Calu3 (cell line): ENCODE data around the gene KCNK10. TPM values are rescaled to one million over a fixed set of nuclear protein-coding genes. Genes with fewer than 3 reads are reported as not detected.

Experiments used
- BruUV-seq: library from RNA; stranded (reverse); fragments of 400-500 nt; replicated peaks from 2 replicates; lab custom pipeline; 2021; lab: Mats Ljungman, UMichigan
- CTCF ChIA-PET: fragments of 300-600 bp; sonication (Branson Sonifier 250); formaldehyde crosslinking; loops from one replicate; lab custom pipeline; 2022; ENCODE audit warnings: antibody characterized with exemption; lab: Charles Lee
- DNase-seq: peaks from one replicate; pipeline ENCODE4 v3.0.0; 2022
- H3K27ac Mint-ChIP-seq: one replicate; pipeline ENCODE4 v1.8.0; 2022; ENCODE audit warnings: mixed read lengths; ENCODE audit not compliant: unreplicated experiment
- H3K27me3 Mint-ChIP-seq: one replicate; pipeline ENCODE4 v1.8.0; 2022; ENCODE audit warnings: mixed read lengths; ENCODE audit not compliant: unreplicated experiment
- H3K36me3 Mint-ChIP-seq: one replicate; pipeline ENCODE4 v1.8.0; 2022; ENCODE audit warnings: mild to moderate bottlenecking, moderate library complexity, mixed read lengths; ENCODE audit not compliant: insufficient read depth, unreplicated experiment
- H3K4me1 Mint-ChIP-seq: one replicate; pipeline ENCODE4 v1.8.0; 2022; ENCODE audit warnings: mild to moderate bottlenecking, low read depth, mixed read lengths; ENCODE audit not compliant: unreplicated experiment
- H3K4me3 Mint-ChIP-seq: one replicate; pipeline ENCODE4 v1.8.0; 2022; ENCODE audit warnings: mild to moderate bottlenecking, low read depth, moderate library complexity, mixed read lengths; ENCODE audit not compliant: unreplicated experiment
- H3K9me3 Mint-ChIP-seq: one replicate; pipeline ENCODE4 v1.8.0; 2022; ENCODE audit warnings: low read depth, mixed read lengths; ENCODE audit not compliant: unreplicated experiment
- CTCF ChIP-seq: fragments of 200-600 bp; IDR thresholded peaks from one replicate; pipeline ENCODE4 v1.8.0; 2022; ENCODE audit warnings: antibody characterized with exemption; ENCODE audit not compliant: unreplicated experiment
- intact Hi-C: fragments of 100-400 bp; cut with micrococcal nuclease; formaldehyde crosslinking; loops from one replicate; pipeline ENCODE4 v1.10.0; 2022; ENCODE audit not compliant: unreplicated experiment
- total RNA-seq: library from RNA; stranded (reverse); gene quantifications from 2 replicates; pipeline ENCODE4 v1.2.3, GENCODE V29; 2022

KCNK10 gene
- total RNA-seq, 1 experiment from 2014 or later = not detected

- Mint-ChIP-seq H3K36me3 (no peaks in the 10 kb centered on the region), H3K27me3 (peaks cover 13% of the 10 kb centered on the region), H3K4me1 (no peaks in the 10 kb centered on the region), H3K9me3 (no peaks in the 10 kb centered on the region), H3K27ac (no peak overlapping the region), H3K4me3 (no peak overlapping the region)
- intact Hi-C loops = no loop called here
- BruUV-seq = no TSS peak
- TF ChIP-seq CTCF = no peak
- CTCF ChIA-PET = no interaction called here
- DNase-seq = no peak
Measured at GRCh38 chr14:88225721-88226120, 97.3 kb downstream of the KCNK10 start.

- no peaks in the 10 kb centered on the region for H3K27me3 Mint-ChIP-seq
- CTCF ChIA-PET = no interaction called here
- no peak for TF ChIP-seq CTCF
- DNase-seq = no peak
- no peak overlapping the region for H3K4me3 Mint-ChIP-seq
- BruUV-seq = no TSS peak
- H3K27ac Mint-ChIP-seq = no peak overlapping the region
- no peaks in the 10 kb centered on the region for H3K36me3 Mint-ChIP-seq
- no peaks in the 10 kb centered on the region for H3K9me3 Mint-ChIP-seq
- intact Hi-C loops = no loop called here
- no peaks in the 10 kb centered on the region for H3K4me1 Mint-ChIP-seq
Measured at GRCh38 chr14:88218119-88218915, 104.8 kb downstream of the KCNK10 start.

GRCh38 chr14:88212691-88213090 lies 110.4 kb downstream of the KCNK10 start:
- H3K4me3 Mint-ChIP-seq = no peak overlapping the region
- no peaks in the 10 kb centered on the region for H3K27me3 Mint-ChIP-seq
- intact Hi-C loops = no loop called here
- no peak for TF ChIP-seq CTCF
- no TSS peak for BruUV-seq
- H3K27ac Mint-ChIP-seq = no peak overlapping the region
- no peaks in the 10 kb centered on the region for H3K36me3 Mint-ChIP-seq
- no peaks in the 10 kb centered on the region for H3K9me3 Mint-ChIP-seq
- DNase-seq = no peak
- CTCF ChIA-PET = no interaction called here
- no peaks in the 10 kb centered on the region for H3K4me1 Mint-ChIP-seq

- DNase-seq = no peak
- CTCF ChIA-PET = no interaction called here
- H3K36me3 Mint-ChIP-seq = no peaks in the 10 kb centered on the region
- intact Hi-C loops = no loop called here
- no TSS peak for BruUV-seq
- TF ChIP-seq CTCF = no peak
- no peaks in the 10 kb centered on the region for H3K9me3 Mint-ChIP-seq
- peaks cover 1% of the 10 kb centered on the region for H3K27me3 Mint-ChIP-seq
- H3K4me3 Mint-ChIP-seq = no peak overlapping the region
- H3K27ac Mint-ChIP-seq = no peak overlapping the region
- H3K4me1 Mint-ChIP-seq = no peaks in the 10 kb centered on the region
Measured at GRCh38 chr14:88210426-88210825, 112.6 kb downstream of the KCNK10 start.
